HG02884 (cell line): ENCODE results near the gene ARID1A.

Experiments
- ATAC-seq: cut with Tn5 transposase; IDR thresholded peaks from one replicate; pipeline ENCODE4 v1.9.1; 2021; ENCODE audit warnings: mild to moderate bottlenecking, moderate library complexity; ENCODE audit not compliant: unreplicated experiment

ARID1A gene

GRCh38 chr1:26826261-26827105, 130.7 kb downstream of the ARID1A start, which contains the start of gene ZDHHC18:
Gene ZDHHC18, plus strand, starts transcription at chr1:26826688. Its CDS starts 117 bp downstream, at chr1:26826805.
- peak; percentile 56 for ATAC-seq

- no peak for ATAC-seq
These were observed 131.3 kb downstream of the ARID1A start for GRCh38 chr1:26827106-26827604.

- ATAC-seq = no peak
These were observed 131.8 kb downstream of the ARID1A start for GRCh38 chr1:26827663-26828062.

- ATAC-seq = no peak
These were observed 132.7 kb downstream of the ARID1A start for GRCh38 chr1:26828411-26828991.

- ATAC-seq = no peak
These were observed 133.5 kb downstream of the ARID1A start for GRCh38 chr1:26829184-26829911.

- ATAC-seq = no peak
These were observed 135.2 kb downstream of the ARID1A start for GRCh38 chr1:26831059-26831458.
